ENCODE results near the gene TPST1.

- TF ChIP-seq CTCF (IDR thresholded peaks at IDR 0.05) (no peak), POLR2A (IDR thresholded peaks at IDR 0.05) (no peak), POLR2AphosphoS5 (IDR thresholded peaks at IDR 0.05) (no peak), EP300 (IDR thresholded peaks at IDR 0.05; ENCODE audit: low read depth) (no peak)
Observed at GRCh38 chr7:66330961-66331360, 125.8 kb downstream of the TPST1 start.
